CD8-positive, alpha-beta memory T cell (primary cell): Measurements from ENCODE around the gene CERT1. TPM values are rescaled to one million over a fixed set of nuclear protein-coding genes. Genes with fewer than 3 reads are reported as not detected.

Source experiments
- CTCF ChIA-PET: fragments of 350-600 bp; sonication (Branson Sonifier 250); formaldehyde crosslinking; loops from one replicate; lab custom pipeline; 2021; ENCODE audit warnings: antibody characterized with exemption; lab: Charles Lee
- POLR2A ChIA-PET: fragments of 350-600 bp; sonication (Branson Sonifier 250); formaldehyde crosslinking; loops from one replicate; lab custom pipeline; 2021; ENCODE audit warnings: antibody characterized with exemption; lab: Charles Lee
- DNase-seq, 5 donors: peaks; one replicate each; pipeline versions ENCODE4 v3.0.0 to v3.0.0-alpha.2; 2020 to 2022; ENCODE audit warnings: mixed read lengths in 1 of 5
- H3K27ac ChIP-seq: one replicate; pipeline ENCODE4 v1.7.0; 2013; ENCODE audit warnings: low read depth, mild to moderate bottlenecking, low read length, moderate library complexity
- H3K27me3 ChIP-seq: 2 replicates; pipeline ENCODE4 v1.7.0; 2013; ENCODE audit warnings: low read length, mild to moderate bottlenecking; ENCODE audit not compliant: insufficient read depth, poor library complexity, severe bottlenecking
- H3K36me3 ChIP-seq: 2 replicates; pipeline ENCODE4 v1.7.0; 2013; ENCODE audit warnings: mild to moderate bottlenecking, low read length, moderate library complexity; ENCODE audit not compliant: insufficient read depth
- H3K4me1 ChIP-seq: 2 replicates; pipeline ENCODE4 v1.7.0; 2013; ENCODE audit warnings: mild to moderate bottlenecking, low read length, moderate library complexity; ENCODE audit not compliant: insufficient read depth
- H3K4me3 ChIP-seq: 2 replicates; pipeline ENCODE4 v1.7.0; 2013; ENCODE audit warnings: mild to moderate bottlenecking, low read length
- H3K9me3 ChIP-seq: 2 replicates; pipeline ENCODE4 v1.7.0; 2013; ENCODE audit warnings: mild to moderate bottlenecking, low read length
- H3K27ac Mint-ChIP-seq, 8 donors: one replicate each; pipeline ENCODE4 v1.8.0; 2020 to 2021; ENCODE audit warnings: mixed read lengths in 8 of 8, mild to moderate bottlenecking in 6 of 8, inconsistent platforms in 3 of 8, moderate library complexity in 3 of 8
- H3K27me3 Mint-ChIP-seq, 2 donors: one replicate each; pipeline ENCODE4 v1.8.0; 2020 to 2021; ENCODE audit warnings: mixed read lengths in 2 of 2, mild to moderate bottlenecking in 1 of 2, moderate library complexity in 1 of 2
- H3K36me3 Mint-ChIP-seq, 3 donors: one replicate each; pipeline ENCODE4 v1.8.0; 2020 to 2021; ENCODE audit warnings: mixed read lengths in 3 of 3, inconsistent platforms in 1 of 3, mild to moderate bottlenecking in 1 of 3
- H3K4me1 Mint-ChIP-seq, 3 donors: one replicate each; pipeline ENCODE4 v1.8.0; 2020 to 2021; ENCODE audit warnings: mixed read lengths in 3 of 3, inconsistent platforms in 1 of 3, mild to moderate bottlenecking in 1 of 3
- H3K4me3 Mint-ChIP-seq, 7 donors: one replicate each; pipeline ENCODE4 v1.8.0; 2020 to 2021; ENCODE audit warnings: mixed read lengths in 7 of 7, mild to moderate bottlenecking in 6 of 7, moderate library complexity in 4 of 7, inconsistent platforms in 2 of 7
- H3K9me3 Mint-ChIP-seq, 5 donors: one replicate each; pipeline ENCODE4 v1.8.0; 2020 to 2022; ENCODE audit warnings: mixed read lengths in 5 of 5, mild to moderate bottlenecking in 3 of 5, moderate library complexity in 2 of 5, inconsistent platforms in 1 of 5
- polyA plus RNA-seq: library from polyadenylated mRNA; unstranded; fragments of 300-500 nt; fragmentation: Illumina TruSeq; gene quantifications from one replicate; pipeline ENCODE4 v1.2.3, GENCODE V29; 2021
- total RNA-seq, 2 experiments: library from RNA; stranded (reverse); gene quantifications; one replicate each; pipeline ENCODE4 v1.2.3, GENCODE V29; 2021

Gene CERT1
- total and polyA plus RNA-seq, 3 experiments from 2014 or later = 18.5 to 35.4 (median 35.0) TPM

DNA sequence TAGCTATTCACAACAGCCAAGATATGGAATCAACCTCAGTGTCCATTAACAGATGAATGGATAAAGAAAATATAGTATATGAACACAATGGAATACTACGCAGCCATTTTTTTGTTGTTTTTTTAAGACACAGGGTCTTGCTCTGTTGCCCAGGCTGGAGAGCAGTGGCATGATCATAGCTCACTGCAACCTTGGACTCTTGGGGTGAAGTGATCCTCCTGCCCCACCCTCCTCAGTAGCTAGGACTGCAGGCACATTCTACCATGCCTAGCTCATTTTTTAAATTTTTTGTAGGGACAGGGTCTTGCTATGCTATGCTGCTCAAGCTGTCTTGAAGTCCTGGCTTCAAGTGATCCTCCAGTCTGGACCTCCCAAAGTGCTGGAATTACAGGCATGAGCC lies 38.5 kb downstream of the CERT1 start:
- H3K4me3 ChIP-seq = no peak overlapping the region
- ChIA-PET POLR2A (no interaction called here), CTCF (no interaction called here)
- no peaks in the 10 kb centered on the region for H3K27me3 Mint-ChIP-seq
- peaks cover 21 to 33% (median 25%) of the 10 kb centered on the region in 5 donors for H3K9me3 Mint-ChIP-seq
- H3K4me3 Mint-ChIP-seq = no peak overlapping the region
- no peak for DNase-seq
- peaks cover 17 to 58% (median 43%) of the 10 kb centered on the region in 3 donors for H3K4me1 Mint-ChIP-seq
- no peaks in the 10 kb centered on the region for H3K4me1 ChIP-seq
- no peak overlapping the region for H3K27ac ChIP-seq
- H3K27me3 ChIP-seq = no peaks in the 10 kb centered on the region
- H3K36me3 Mint-ChIP-seq = peaks cover 20 to 49% (median 41%) of the 10 kb centered on the region in 3 donors
- H3K9me3 ChIP-seq = peaks cover 7% of the 10 kb centered on the region
- H3K27ac Mint-ChIP-seq = peak overlapping the region in 1 of 8 donors; percentile 12
- H3K36me3 ChIP-seq = no peaks in the 10 kb centered on the region

DNA sequence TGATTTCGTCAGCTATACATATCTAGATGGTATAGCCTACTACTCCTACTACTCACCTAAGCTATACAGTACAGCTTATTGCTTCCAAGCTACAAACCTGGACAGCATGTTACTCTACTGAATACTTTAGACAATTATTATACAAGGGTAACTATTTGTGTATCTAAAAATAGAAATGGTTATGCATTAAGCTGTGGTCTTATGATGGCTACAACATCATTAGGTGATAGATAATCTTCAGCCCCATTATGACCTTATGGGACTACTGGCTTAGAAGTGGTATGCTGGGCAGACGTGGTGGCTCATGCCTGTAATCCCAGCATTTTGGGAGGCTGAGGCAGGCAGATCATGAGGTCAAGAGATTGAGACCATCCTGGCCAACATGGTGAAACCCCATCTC lies 40.2 kb downstream of the CERT1 start:
- DNase-seq = no peak
- Histone ChIP-seq H3K4me1 (peaks cover 8% of the 10 kb centered on the region), H3K36me3 (no peaks in the 10 kb centered on the region), H3K4me3 (no peak overlapping the region), H3K9me3 (peaks cover 7% of the 10 kb centered on the region), H3K27ac (no peak overlapping the region), H3K27me3 (no peaks in the 10 kb centered on the region)
- no peaks in the 10 kb centered on the region for H3K27me3 Mint-ChIP-seq
- H3K9me3 Mint-ChIP-seq = peaks cover 21 to 35% (median 27%) of the 10 kb centered on the region in 5 donors
- peaks cover 18 to 52% (median 40%) of the 10 kb centered on the region in 3 donors for H3K36me3 Mint-ChIP-seq
- ChIA-PET CTCF (no interaction called here), POLR2A (interaction anchor here (0.6 kb wide), 1 partner anchor 571 kb away, joined by 5 read pairs; no protein-coding TSS in a partner anchor)
- H3K4me1 Mint-ChIP-seq = peaks cover 15 to 59% (median 45%) of the 10 kb centered on the region in 3 donors
- H3K27ac Mint-ChIP-seq = no peak overlapping the region
- no peak overlapping the region for H3K4me3 Mint-ChIP-seq

DNA sequence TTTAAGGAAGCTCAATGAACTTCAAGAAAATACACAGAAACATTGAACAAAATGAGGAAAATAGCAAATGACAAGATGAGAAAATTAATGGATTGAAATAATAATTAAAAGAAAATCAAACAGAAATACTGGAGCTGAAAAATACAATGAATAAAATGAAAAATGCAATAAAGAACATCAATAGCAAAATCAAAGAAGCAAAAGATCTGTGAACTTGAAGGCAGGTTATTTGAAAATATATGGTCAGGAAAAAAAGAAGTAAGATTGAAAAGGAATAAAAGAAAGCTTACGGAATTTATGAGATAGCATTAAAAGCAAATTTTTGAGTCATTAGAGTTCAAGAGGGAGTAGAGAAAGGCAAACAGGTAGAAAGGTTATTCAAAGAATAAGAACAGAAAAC lies 42.4 kb downstream of the CERT1 start:
- Histone ChIP-seq H3K27ac (no peak overlapping the region), H3K9me3 (peaks cover 7% of the 10 kb centered on the region), H3K27me3 (no peaks in the 10 kb centered on the region), H3K36me3 (no peaks in the 10 kb centered on the region), H3K4me1 (peaks cover 10% of the 10 kb centered on the region), H3K4me3 (no peak overlapping the region)
- Mint-ChIP-seq H3K4me1 (peaks cover 24 to 67% (median 53%) of the 10 kb centered on the region in 3 donors), H3K27me3 (no peaks in the 10 kb centered on the region), H3K9me3 (peaks cover 21 to 35% (median 27%) of the 10 kb centered on the region in 5 donors), H3K36me3 (peaks cover 18 to 52% (median 37%) of the 10 kb centered on the region in 3 donors), H3K4me3 (no peak overlapping the region), H3K27ac (no peak overlapping the region)
- no peak for DNase-seq
- ChIA-PET POLR2A (no interaction called here), CTCF (no interaction called here)

DNA sequence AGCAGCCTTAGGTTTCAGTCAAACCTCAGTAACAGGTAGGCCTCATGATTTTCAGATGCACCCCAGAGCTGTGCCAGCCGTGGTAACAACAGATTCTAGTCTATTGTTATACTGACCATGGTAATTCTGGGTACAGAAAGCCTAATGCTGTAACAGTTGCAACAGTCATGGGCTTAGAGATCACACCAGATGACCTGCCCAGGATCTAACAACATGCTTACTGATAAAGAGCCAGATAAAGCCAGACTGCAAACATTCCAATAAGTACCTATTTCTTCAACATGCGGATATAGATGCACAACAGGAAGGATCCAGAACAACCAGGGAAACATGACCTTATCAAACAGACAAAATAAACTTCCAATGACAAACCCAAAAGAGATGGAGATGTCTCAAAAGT lies 42.8 kb downstream of the CERT1 start:
- Mint-ChIP-seq H3K36me3 (peaks cover 20 to 52% (median 38%) of the 10 kb centered on the region in 3 donors), H3K4me1 (peaks cover 28 to 71% (median 57%) of the 10 kb centered on the region in 3 donors), H3K27ac (no peak overlapping the region), H3K9me3 (peaks cover 21 to 35% (median 27%) of the 10 kb centered on the region in 5 donors), H3K27me3 (no peaks in the 10 kb centered on the region), H3K4me3 (no peak overlapping the region)
- DNase-seq = no peak
- Histone ChIP-seq H3K9me3 (peaks cover 7% of the 10 kb centered on the region), H3K27ac (no peak overlapping the region), H3K36me3 (no peaks in the 10 kb centered on the region), H3K27me3 (no peaks in the 10 kb centered on the region), H3K4me1 (peaks cover 10% of the 10 kb centered on the region), H3K4me3 (no peak overlapping the region)
- ChIA-PET POLR2A (no interaction called here), CTCF (no interaction called here)

DNA sequence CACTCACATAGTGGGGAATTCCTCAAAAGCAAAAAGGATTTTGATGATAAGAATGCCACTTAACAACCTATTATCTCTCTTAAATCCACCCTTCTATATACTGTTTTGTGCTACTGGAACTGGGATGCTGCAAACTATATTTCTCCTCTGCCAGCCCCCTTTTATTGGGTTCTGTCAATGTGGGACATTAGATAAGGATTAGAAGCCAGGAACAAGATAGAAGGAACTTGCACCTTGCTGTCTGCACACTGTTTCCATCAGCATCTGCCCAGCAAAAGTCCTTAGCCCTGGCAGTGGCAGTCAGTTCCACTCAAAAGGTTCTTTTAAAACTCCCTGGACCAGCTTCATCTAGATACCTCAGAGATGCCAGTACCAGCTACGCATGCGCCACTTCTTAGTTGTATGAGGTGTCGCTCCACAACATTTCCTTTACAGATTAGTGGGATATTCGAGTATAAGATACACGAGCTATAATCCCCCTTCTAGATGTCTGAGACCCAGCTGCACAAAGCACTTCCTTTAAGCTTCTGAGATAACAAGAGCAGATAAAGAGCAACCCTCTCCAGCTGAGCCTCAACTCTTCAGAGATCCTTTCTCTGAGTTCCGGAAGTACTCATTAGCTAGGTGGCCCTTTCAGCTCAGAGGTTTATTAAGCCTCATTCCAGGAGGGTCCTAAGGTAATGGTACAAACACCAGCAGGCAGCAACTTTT lies 45.3 kb downstream of the CERT1 start:
- POLR2A ChIA-PET = no interaction called here
- Histone ChIP-seq H3K4me3 (no peak overlapping the region), H3K27me3 (no peaks in the 10 kb centered on the region), H3K27ac (no peak overlapping the region), H3K4me1 (peaks cover 10% of the 10 kb centered on the region), H3K36me3 (no peaks in the 10 kb centered on the region), H3K9me3 (peaks cover 7% of the 10 kb centered on the region)
- Mint-ChIP-seq H3K4me1 (peaks cover 39 to 72% (median 63%) of the 10 kb centered on the region in 3 donors), H3K27ac (peak overlapping the region in 2 of 8 donors; percentile 68 to 86), H3K4me3 (no peak overlapping the region), H3K36me3 (peaks cover 16 to 44% (median 39%) of the 10 kb centered on the region in 3 donors), H3K27me3 (no peaks in the 10 kb centered on the region), H3K9me3 (peaks cover 21 to 31% (median 27%) of the 10 kb centered on the region in 5 donors)
- CTCF ChIA-PET = no interaction called here
- no peak for DNase-seq

DNA sequence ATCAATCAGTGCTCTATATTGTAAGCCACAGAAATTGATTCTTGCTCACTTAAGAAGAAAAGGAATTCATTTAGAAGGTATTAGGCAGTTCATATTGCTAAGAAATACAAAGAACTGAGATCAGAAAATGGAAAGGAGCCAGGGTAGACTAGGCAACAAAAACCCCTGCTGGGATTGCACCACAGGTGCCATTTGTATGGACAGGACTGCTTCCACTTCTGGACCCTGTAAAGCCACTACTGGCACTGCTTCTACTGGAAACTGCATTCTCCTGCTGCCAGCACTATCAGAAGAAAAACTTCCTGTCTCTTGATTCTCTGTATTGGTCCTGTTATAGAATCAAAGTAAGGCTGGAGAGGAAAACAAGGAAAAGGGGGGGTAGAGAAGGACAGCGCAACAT lies 45.9 kb downstream of the CERT1 start:
- Mint-ChIP-seq H3K27ac (peak overlapping the region in 5 of 8 donors; percentile 16 to 86 (median 30)), H3K27me3 (no peaks in the 10 kb centered on the region), H3K4me3 (peak overlapping the region in 1 of 7 donors; percentile 41), H3K9me3 (peaks cover 18 to 25% (median 21%) of the 10 kb centered on the region in 5 donors), H3K4me1 (peaks cover 44 to 71% (median 69%) of the 10 kb centered on the region in 3 donors), H3K36me3 (peaks cover 12 to 37% (median 32%) of the 10 kb centered on the region in 3 donors)
- Histone ChIP-seq H3K9me3 (peaks cover 7% of the 10 kb centered on the region), H3K4me3 (no peak overlapping the region), H3K27ac (no peak overlapping the region), H3K27me3 (no peaks in the 10 kb centered on the region), H3K4me1 (peaks cover 10% of the 10 kb centered on the region), H3K36me3 (no peaks in the 10 kb centered on the region)
- POLR2A ChIA-PET = no interaction called here
- DNase-seq = no peak
- CTCF ChIA-PET = no interaction called here

DNA sequence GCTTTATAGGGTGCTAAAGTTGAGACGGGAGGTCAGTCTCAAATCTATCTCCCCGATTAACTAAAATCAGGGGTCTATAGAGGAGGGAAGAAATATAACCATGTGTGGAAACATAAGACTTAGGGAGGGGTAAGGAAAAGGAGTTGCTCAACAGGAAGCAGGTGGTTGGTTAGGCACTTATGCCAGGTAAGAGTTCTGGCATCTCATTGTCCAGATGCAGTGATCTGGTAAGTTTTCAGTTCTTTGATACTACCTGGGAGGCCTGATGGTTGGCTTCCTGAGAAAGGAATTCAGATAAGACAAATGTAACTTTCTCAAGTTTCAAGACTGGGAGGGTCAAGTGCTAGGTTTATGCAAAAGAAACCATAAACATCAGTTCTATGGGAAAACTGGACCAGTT lies 47.7 kb downstream of the CERT1 start:
- ChIA-PET POLR2A (no interaction called here), CTCF (no interaction called here)
- peak overlapping the region in 4 of 8 donors; percentile 1 to 22 (median 4) for H3K27ac Mint-ChIP-seq
- peaks cover 44 to 76% (median 70%) of the 10 kb centered on the region in 3 donors for H3K4me1 Mint-ChIP-seq
- H3K9me3 ChIP-seq = peaks cover 6% of the 10 kb centered on the region
- no peaks in the 10 kb centered on the region for H3K36me3 ChIP-seq
- H3K36me3 Mint-ChIP-seq = peaks cover 11 to 26% (median 26%) of the 10 kb centered on the region in 3 donors
- no peaks in the 10 kb centered on the region for H3K27me3 ChIP-seq
- H3K9me3 Mint-ChIP-seq = peaks cover 4 to 9% (median 7%) of the 10 kb centered on the region in 5 donors
- no peak for DNase-seq
- H3K27ac ChIP-seq = no peak overlapping the region
- no peak overlapping the region for H3K4me3 Mint-ChIP-seq
- peaks cover 10% of the 10 kb centered on the region for H3K4me1 ChIP-seq
- H3K4me3 ChIP-seq = no peak overlapping the region
- H3K27me3 Mint-ChIP-seq = no peaks in the 10 kb centered on the region

DNA sequence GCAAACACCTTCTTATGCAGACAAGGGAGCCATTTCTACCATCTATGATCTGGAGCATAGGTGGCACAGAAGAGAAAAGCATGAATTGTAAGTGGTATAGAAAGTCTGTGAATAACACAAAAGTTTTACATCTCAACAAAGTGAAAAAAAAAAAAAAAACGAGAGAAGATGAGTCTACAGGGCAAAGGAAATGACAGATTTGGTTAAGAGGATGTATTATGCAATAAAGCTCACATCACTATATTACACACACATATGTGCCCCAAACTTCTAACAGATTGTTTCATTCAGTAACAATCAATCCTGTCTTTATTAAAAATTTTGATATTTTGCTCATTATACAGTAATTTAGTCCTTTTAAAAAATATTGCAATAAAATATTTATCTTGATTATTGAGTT lies 49.8 kb downstream of the CERT1 start:
- H3K4me1 ChIP-seq = peaks cover 7% of the 10 kb centered on the region
- Mint-ChIP-seq H3K4me3 (no peak overlapping the region), H3K27me3 (no peaks in the 10 kb centered on the region), H3K27ac (peak overlapping the region in 2 of 8 donors; percentile 61 to 73), H3K36me3 (peaks cover 17 to 27% (median 20%) of the 10 kb centered on the region in 3 donors), H3K4me1 (peaks cover 41 to 69% (median 59%) of the 10 kb centered on the region in 3 donors), H3K9me3 (no peaks in the 10 kb centered on the region)
- no peaks in the 10 kb centered on the region for H3K27me3 ChIP-seq
- H3K36me3 ChIP-seq = no peaks in the 10 kb centered on the region
- no peaks in the 10 kb centered on the region for H3K9me3 ChIP-seq
- ChIA-PET POLR2A (no interaction called here), CTCF (no interaction called here)
- no peak for DNase-seq
- H3K27ac ChIP-seq = no peak overlapping the region
- H3K4me3 ChIP-seq = no peak overlapping the region
